Erythroblast (primary cell): ENCODE data around the gene SLC13A4.

Experiments
- GATA1 ChIP-seq: IDR thresholded peaks from 2 replicates; pipeline ENCODE4 v1.6.1; 2011; ENCODE audit warnings: low read depth, mild to moderate bottlenecking, control low read depth, low read length, moderate library complexity
- POLR2A ChIP-seq: IDR thresholded peaks from 2 replicates; pipeline ENCODE4 v1.6.1; 2011; ENCODE audit warnings: mild to moderate bottlenecking, low read length

GRCh38 chr7:135682191-135682590, 45.8 kb downstream of the SLC13A4 start:
- no peak for TF ChIP-seq POLR2A
- TF ChIP-seq GATA1: no peak
